ENCODE measurements around the gene GFOD2. TPM values are rescaled to one million over a fixed set of nuclear protein-coding genes. Genes with fewer than 3 reads are reported as not detected.
"Not testable (repeated sequence)": the region's sequence is repeated elsewhere in the genome, so short reads cannot be mapped to it uniquely, and the experiment has no call there.

GFOD2 gene
- total RNA-seq, 3 donors from 2014 or later = 17.3 to 22.0 (median 20.2) TPM

GRCh38 chr16:67704110-67704509 is 15.0 kb downstream of the GFOD2 start:
- no peak overlapping the region for H3K4me3 Mint-ChIP-seq
- peaks cover 18% of the 10 kb centered on the region for H3K4me1 Mint-ChIP-seq (ENCODE audit: low read depth)
- DNase-seq = no peak
- no peaks in the 10 kb centered on the region for H3K27me3 Mint-ChIP-seq (ENCODE audit: low read depth)
- H3K36me3 Mint-ChIP-seq (ENCODE audit: insufficient read depth) = no peaks in the 10 kb centered on the region
- H3K9me3 Mint-ChIP-seq = no peaks in the 10 kb centered on the region
- no peak for ATAC-seq

GRCh38 chr16:67703626-67704025 is 15.5 kb downstream of the GFOD2 start:
- Mint-ChIP-seq H3K9me3 (no peaks in the 10 kb centered on the region), H3K27me3 (ENCODE audit: low read depth) (no peaks in the 10 kb centered on the region), H3K4me1 (ENCODE audit: low read depth) (peaks cover 18% of the 10 kb centered on the region), H3K4me3 (no peak overlapping the region), H3K36me3 (ENCODE audit: insufficient read depth) (peaks cover 1% of the 10 kb centered on the region)
- ATAC-seq (peak; percentile 56 to 65), DNase-seq (no peak)

- H3K36me3 Mint-ChIP-seq (ENCODE audit: insufficient read depth) = peaks cover 9% of the 10 kb centered on the region
- DNase-seq = no peak
- H3K4me1 Mint-ChIP-seq (ENCODE audit: low read depth) = peaks cover 18% of the 10 kb centered on the region
- no peaks in the 10 kb centered on the region for H3K9me3 Mint-ChIP-seq
- no peak overlapping the region for H3K4me3 Mint-ChIP-seq
- ATAC-seq = no peak
- no peaks in the 10 kb centered on the region for H3K27me3 Mint-ChIP-seq (ENCODE audit: low read depth)
Measured at GRCh38 chr16:67702130-67702529, 17.0 kb downstream of the GFOD2 start.

- H3K4me3 Mint-ChIP-seq = no peak overlapping the region
- DNase-seq (no peak), ATAC-seq (no peak)
- H3K4me1 Mint-ChIP-seq (ENCODE audit: low read depth) = peaks cover 18% of the 10 kb centered on the region
- H3K36me3 Mint-ChIP-seq (ENCODE audit: insufficient read depth) = peaks cover 9% of the 10 kb centered on the region
- H3K9me3 Mint-ChIP-seq = no peaks in the 10 kb centered on the region
- no peaks in the 10 kb centered on the region for H3K27me3 Mint-ChIP-seq (ENCODE audit: low read depth)
Measured at GRCh38 chr16:67701420-67701819, 17.7 kb downstream of the GFOD2 start.

GRCh38 chr16:67699265-67699664 is 19.9 kb downstream of the GFOD2 start:
- no peak for ATAC-seq
- no peak for DNase-seq
- no peaks in the 10 kb centered on the region for H3K9me3 Mint-ChIP-seq
- H3K27me3 Mint-ChIP-seq (ENCODE audit: low read depth) = no peaks in the 10 kb centered on the region
- H3K36me3 Mint-ChIP-seq (ENCODE audit: insufficient read depth) = peaks cover 9% of the 10 kb centered on the region
- H3K4me1 Mint-ChIP-seq (ENCODE audit: low read depth) = peaks cover 11% of the 10 kb centered on the region
- no peak overlapping the region for H3K4me3 Mint-ChIP-seq

GRCh38 chr16:67697422-67698185 is 21.5 kb downstream of the GFOD2 start:
- H3K4me1 Mint-ChIP-seq (ENCODE audit: low read depth) = peaks cover 3% of the 10 kb centered on the region
- H3K27me3 Mint-ChIP-seq (ENCODE audit: low read depth) = no peaks in the 10 kb centered on the region
- H3K9me3 Mint-ChIP-seq = no peaks in the 10 kb centered on the region
- peaks cover 9% of the 10 kb centered on the region for H3K36me3 Mint-ChIP-seq (ENCODE audit: insufficient read depth)
- ATAC-seq = no peak
- H3K4me3 Mint-ChIP-seq = no peak overlapping the region
- no peak for DNase-seq

GRCh38 chr16:67694611-67695010 is 24.5 kb downstream of the GFOD2 start:
- H3K27me3 Mint-ChIP-seq (ENCODE audit: low read depth) = no peaks in the 10 kb centered on the region
- peaks cover 9% of the 10 kb centered on the region for H3K36me3 Mint-ChIP-seq (ENCODE audit: insufficient read depth)
- no peak for DNase-seq
- H3K9me3 Mint-ChIP-seq = no peaks in the 10 kb centered on the region
- peaks cover 9% of the 10 kb centered on the region for H3K4me1 Mint-ChIP-seq (ENCODE audit: low read depth)
- H3K4me3 Mint-ChIP-seq = no peak overlapping the region
- ATAC-seq = no peak

- ATAC-seq; H3K4me3 Mint-ChIP-seq; H3K36me3 Mint-ChIP-seq (ENCODE audit: insufficient read depth); DNase-seq; H3K27me3 Mint-ChIP-seq (ENCODE audit: low read depth); H3K9me3 Mint-ChIP-seq; H3K4me1 Mint-ChIP-seq (ENCODE audit: low read depth): not testable (repeated sequence)
Measured at GRCh38 chr16:67693517-67694285, 25.4 kb downstream of the GFOD2 start.

- Mint-ChIP-seq H3K4me3 (no peak overlapping the region), H3K4me1 (ENCODE audit: low read depth) (peaks cover 19% of the 10 kb centered on the region), H3K27me3 (ENCODE audit: low read depth) (no peaks in the 10 kb centered on the region), H3K36me3 (ENCODE audit: insufficient read depth) (peaks cover 11% of the 10 kb centered on the region), H3K9me3 (no peaks in the 10 kb centered on the region)
- DNase-seq = no peak
- ATAC-seq = no peak
Measured at GRCh38 chr16:67685388-67686112, 33.6 kb downstream of the GFOD2 start.

- no peaks in the 10 kb centered on the region for H3K9me3 Mint-ChIP-seq
- H3K4me3 Mint-ChIP-seq = no peak overlapping the region
- H3K27me3 Mint-ChIP-seq (ENCODE audit: low read depth) = no peaks in the 10 kb centered on the region
- peaks cover 19% of the 10 kb centered on the region for H3K4me1 Mint-ChIP-seq (ENCODE audit: low read depth)
- DNase-seq (no peak), ATAC-seq (no peak)
- H3K36me3 Mint-ChIP-seq (ENCODE audit: insufficient read depth) = peaks cover 11% of the 10 kb centered on the region
Measured at GRCh38 chr16:67683767-67684166, 35.3 kb downstream of the GFOD2 start.

GRCh38 chr16:67679935-67680897 is 38.9 kb downstream of the GFOD2 start:
- Mint-ChIP-seq H3K4me3 (no peak overlapping the region), H3K4me1 (ENCODE audit: low read depth) (peaks cover 7% of the 10 kb centered on the region), H3K9me3 (no peaks in the 10 kb centered on the region), H3K27me3 (ENCODE audit: low read depth) (no peaks in the 10 kb centered on the region), H3K36me3 (ENCODE audit: insufficient read depth) (peaks cover 8% of the 10 kb centered on the region)
- no peak for ATAC-seq
- DNase-seq = no peak

GRCh38 chr16:67678354-67679023 is 40.6 kb downstream of the GFOD2 start:
- Mint-ChIP-seq H3K36me3 (ENCODE audit: insufficient read depth) (peaks cover 8% of the 10 kb centered on the region), H3K4me3 (no peak overlapping the region), H3K27me3 (ENCODE audit: low read depth) (no peaks in the 10 kb centered on the region), H3K4me1 (ENCODE audit: low read depth) (no peaks in the 10 kb centered on the region), H3K9me3 (no peaks in the 10 kb centered on the region)
- no peak for ATAC-seq
- no peak for DNase-seq

- ATAC-seq = no peak
- no peak for DNase-seq
- Mint-ChIP-seq H3K4me3 (no peak overlapping the region), H3K9me3 (no peaks in the 10 kb centered on the region), H3K36me3 (ENCODE audit: insufficient read depth) (peaks cover 7% of the 10 kb centered on the region), H3K4me1 (ENCODE audit: low read depth) (no peaks in the 10 kb centered on the region), H3K27me3 (ENCODE audit: low read depth) (no peaks in the 10 kb centered on the region)
Measured at GRCh38 chr16:67677712-67678111, 41.4 kb downstream of the GFOD2 start.

All from activated T-cell treated with anti-CD3 and anti-CD28 coated beads, Interleukin-2, amount 50 U/mL, for 4 hours (primary cell).